ENCODE measurements around the gene PPP3R2.

PPP3R2 gene

DNA sequence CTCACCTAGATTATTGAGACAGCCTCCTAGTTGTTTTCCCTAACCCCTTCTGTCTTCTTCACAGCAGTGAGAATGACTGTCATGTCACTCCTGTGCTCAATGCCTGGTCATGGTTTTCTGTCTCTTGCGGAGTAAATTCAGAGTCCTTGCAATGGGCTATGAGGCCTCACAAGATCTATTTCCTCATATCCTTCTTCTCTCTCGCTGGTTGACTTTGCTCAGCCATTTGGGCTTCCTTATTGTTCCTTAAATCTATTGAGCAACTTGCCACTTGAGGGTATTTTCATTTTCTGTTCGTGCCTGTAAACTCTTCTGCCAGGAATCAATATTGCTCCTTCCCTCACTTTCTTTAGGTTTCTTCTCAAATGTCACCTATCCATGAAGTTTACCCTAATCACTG is 9.0 kb downstream of the PPP3R2 start:
- no peaks in the 10 kb centered on the region for H3K4me1 ChIP-seq (ENCODE audit: control insufficient read depth, insufficient read depth, low read length)
- H3K9me3 ChIP-seq (ENCODE audit: control insufficient read depth, low read length), result no peaks in the 10 kb centered on the region
- H3K36me3 ChIP-seq (ENCODE audit: control insufficient read depth, insufficient read depth, low read length), result no peaks in the 10 kb centered on the region
- H3K27me3 ChIP-seq (ENCODE audit: control insufficient read depth, insufficient read depth, low read length), result no peaks in the 10 kb centered on the region
- H3K4me3 ChIP-seq (ENCODE audit: low read length), result no peak overlapping the region
- no peak overlapping the region for H3K9ac ChIP-seq (ENCODE audit: low read length)

DNA sequence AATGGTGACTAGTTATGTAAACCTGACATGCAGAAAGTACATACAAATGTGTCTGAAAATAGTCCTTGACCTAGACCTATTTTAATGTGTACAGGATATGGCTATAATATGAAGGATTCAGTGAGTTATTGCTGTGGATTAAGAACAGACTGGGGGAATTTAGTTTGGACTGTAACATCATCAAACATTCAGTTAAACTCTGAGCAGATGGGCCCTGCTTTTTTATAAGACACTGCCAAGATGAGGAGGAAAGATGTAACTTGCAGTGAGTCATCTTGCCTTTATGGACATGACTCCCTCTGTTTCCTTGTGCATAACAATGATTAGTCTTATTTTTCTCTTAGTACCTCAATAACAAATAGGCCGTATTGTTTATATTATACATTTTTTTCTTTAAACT is 12.2 kb downstream of the PPP3R2 start:
- Histone ChIP-seq H3K27me3 (ENCODE audit: control insufficient read depth, insufficient read depth, low read length) (no peaks in the 10 kb centered on the region), H3K9ac (ENCODE audit: low read length) (no peak overlapping the region), H3K9me3 (ENCODE audit: control insufficient read depth, low read length) (no peaks in the 10 kb centered on the region), H3K4me3 (ENCODE audit: low read length) (no peak overlapping the region), H3K4me1 (ENCODE audit: control insufficient read depth, insufficient read depth, low read length) (no peaks in the 10 kb centered on the region), H3K36me3 (ENCODE audit: control insufficient read depth, insufficient read depth, low read length) (no peaks in the 10 kb centered on the region)

DNA sequence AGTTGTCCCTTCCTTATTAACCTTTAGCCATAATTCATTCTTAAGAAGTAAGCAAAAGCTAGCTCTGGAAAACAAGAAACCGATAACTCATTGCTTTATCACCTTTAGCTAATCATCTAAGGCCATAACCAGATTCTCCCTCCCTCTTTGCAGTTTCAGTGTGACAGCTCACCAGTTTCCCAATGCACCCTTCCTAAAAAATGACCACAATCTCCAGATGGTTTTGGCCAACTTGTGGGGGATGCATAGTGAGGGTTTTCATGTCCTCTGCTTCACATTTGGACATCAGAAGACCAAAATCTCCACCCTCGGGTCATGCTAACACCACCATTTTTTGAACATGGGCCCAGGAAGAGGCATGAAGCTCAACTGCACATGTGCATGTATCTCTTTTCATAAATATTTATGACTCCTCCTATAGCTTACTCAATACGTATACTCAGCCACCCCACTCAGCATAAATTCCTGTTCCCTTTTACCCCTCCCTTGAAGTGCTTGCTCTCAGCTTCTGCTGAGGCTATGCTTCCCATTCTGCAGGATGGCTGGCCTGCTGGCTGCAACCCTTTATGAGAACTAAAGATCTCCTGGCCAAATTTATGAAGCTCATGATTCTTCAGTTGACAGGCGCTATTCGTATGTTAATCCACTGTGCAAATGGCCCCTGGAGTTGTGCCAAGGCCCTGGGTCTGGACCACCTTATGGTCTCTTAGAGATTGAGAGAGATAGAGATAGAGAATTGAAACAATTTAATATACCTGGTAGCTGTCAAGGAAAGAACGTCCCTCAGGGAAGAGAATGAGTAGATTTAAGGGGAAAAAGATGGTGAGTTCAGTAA is 14.8 kb downstream of the PPP3R2 start:
- Histone ChIP-seq H3K9me3 (ENCODE audit: control insufficient read depth, low read length) (no peaks in the 10 kb centered on the region), H3K4me1 (ENCODE audit: control insufficient read depth, insufficient read depth, low read length) (peaks cover 8% of the 10 kb centered on the region)

DNA sequence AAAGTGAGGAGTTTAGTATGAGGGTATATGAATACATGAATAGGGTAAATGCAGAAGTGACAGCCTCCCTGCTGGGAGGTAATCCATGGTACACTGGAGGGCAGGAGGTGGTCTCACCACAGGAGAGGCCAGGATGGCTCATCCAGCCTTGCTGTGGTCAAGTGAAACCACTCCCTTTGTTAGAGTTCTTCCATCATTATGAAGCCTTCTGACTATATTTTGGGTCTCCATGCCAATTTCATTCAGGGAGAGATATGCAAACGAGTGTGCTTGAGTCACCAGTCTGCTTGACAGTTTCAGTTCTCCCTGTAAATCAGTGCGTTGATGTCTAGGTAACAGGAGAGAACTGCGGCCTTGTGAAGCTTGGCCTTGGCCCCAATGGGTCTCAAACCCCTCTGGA is 16.4 kb downstream of the PPP3R2 start:
- Histone ChIP-seq H3K27me3 (ENCODE audit: control insufficient read depth, insufficient read depth, low read length) (no peaks in the 10 kb centered on the region), H3K4me1 (ENCODE audit: control insufficient read depth, insufficient read depth, low read length) (peaks cover 13% of the 10 kb centered on the region), H3K9me3 (ENCODE audit: control insufficient read depth, low read length) (no peaks in the 10 kb centered on the region), H3K36me3 (ENCODE audit: control insufficient read depth, insufficient read depth, low read length) (no peaks in the 10 kb centered on the region), H3K9ac (ENCODE audit: low read length) (no peak overlapping the region), H3K4me3 (ENCODE audit: low read length) (no peak overlapping the region)

More for the DNA sequence above, 14.8 kb downstream of the PPP3R2 start:
- Histone ChIP-seq H3K4me3 (ENCODE audit: low read length) (no peak overlapping the region), H3K36me3 (ENCODE audit: control insufficient read depth, insufficient read depth, low read length) (no peaks in the 10 kb centered on the region), H3K27me3 (ENCODE audit: control insufficient read depth, insufficient read depth, low read length) (no peaks in the 10 kb centered on the region), H3K9ac (ENCODE audit: low read length) (no peak overlapping the region)

DNA sequence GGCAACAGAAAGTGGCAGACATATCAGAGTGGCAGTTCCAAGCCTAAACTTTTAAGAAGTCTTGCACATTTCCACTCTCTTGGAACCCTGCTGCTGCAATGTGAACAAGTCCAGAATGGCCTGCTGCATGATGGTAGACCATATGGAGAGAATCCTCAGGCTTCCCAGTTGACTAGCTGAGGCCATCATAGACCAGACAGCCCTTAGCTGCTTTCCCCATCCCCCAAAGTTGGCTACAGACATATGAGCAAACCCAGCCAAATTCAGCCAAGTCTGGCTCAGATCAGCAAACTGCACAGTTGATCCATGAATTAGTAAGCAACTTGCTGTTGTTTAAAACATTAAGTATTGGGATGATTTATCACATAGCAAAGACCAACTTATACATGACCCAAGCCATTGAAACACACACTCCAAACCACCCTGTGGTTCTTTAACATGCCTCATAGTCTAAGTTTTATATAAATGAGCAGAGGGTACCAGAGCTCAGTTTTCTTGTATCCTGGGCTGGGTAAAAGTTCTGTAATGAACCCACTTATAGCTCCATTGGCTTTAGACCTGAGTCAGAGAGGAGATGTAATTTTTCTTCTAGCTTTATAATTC is 19.9 kb downstream of the PPP3R2 start:
- H3K4me3 ChIP-seq (ENCODE audit: low read length), result no peak overlapping the region
- H3K36me3 ChIP-seq (ENCODE audit: control insufficient read depth, insufficient read depth, low read length), result no peaks in the 10 kb centered on the region
- no peaks in the 10 kb centered on the region for H3K9me3 ChIP-seq (ENCODE audit: control insufficient read depth, low read length)
- H3K4me1 ChIP-seq (ENCODE audit: control insufficient read depth, insufficient read depth, low read length), result peaks cover 13% of the 10 kb centered on the region
- H3K9ac ChIP-seq (ENCODE audit: low read length), result no peak overlapping the region
- no peaks in the 10 kb centered on the region for H3K27me3 ChIP-seq (ENCODE audit: control insufficient read depth, insufficient read depth, low read length)

DNA sequence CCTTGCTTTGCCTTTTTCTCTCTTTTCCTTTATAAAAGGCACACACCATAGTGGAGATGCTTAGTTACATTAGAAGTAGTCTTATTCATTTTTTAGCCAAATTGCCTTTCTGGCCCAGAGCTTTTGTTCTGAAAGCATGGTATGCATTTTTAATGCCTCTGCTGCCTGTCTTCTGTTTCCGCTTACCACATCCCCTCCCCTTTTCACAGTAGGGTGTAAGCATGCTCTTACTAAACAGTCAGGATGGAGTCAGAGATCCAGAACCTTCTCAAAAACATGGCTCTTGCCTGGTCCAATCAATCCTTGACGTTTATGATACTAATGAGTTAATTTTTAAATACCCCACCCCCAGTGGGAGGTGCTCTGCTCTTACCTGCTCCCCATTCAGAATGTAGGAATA is 22.5 kb downstream of the PPP3R2 start:
- Histone ChIP-seq H3K9ac (ENCODE audit: low read length) (no peak overlapping the region), H3K9me3 (ENCODE audit: control insufficient read depth, low read length) (no peaks in the 10 kb centered on the region), H3K4me3 (ENCODE audit: low read length) (no peak overlapping the region), H3K27me3 (ENCODE audit: control insufficient read depth, insufficient read depth, low read length) (no peaks in the 10 kb centered on the region), H3K36me3 (ENCODE audit: control insufficient read depth, insufficient read depth, low read length) (no peaks in the 10 kb centered on the region), H3K4me1 (ENCODE audit: control insufficient read depth, insufficient read depth, low read length) (peaks cover 13% of the 10 kb centered on the region)

DNA sequence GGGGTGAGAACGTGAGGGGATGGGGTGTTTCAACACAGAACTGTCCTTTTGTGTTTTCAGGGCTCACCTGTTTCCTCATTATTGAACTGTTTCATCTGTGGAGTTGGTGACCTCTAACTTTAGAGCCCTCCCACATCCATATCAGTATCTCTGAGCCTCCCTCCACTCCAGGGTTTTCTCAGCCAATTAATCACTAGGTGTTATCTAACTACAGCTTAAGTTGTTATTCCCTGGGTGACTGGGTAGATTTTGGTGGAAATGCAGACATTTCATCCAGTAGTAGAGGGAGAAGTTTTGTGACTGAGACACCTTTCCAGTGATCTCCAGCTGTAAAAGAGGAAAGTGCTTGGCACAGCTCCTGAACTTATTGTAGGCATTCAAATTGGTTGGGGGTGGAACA is 23.7 kb downstream of the PPP3R2 start:
- no peak overlapping the region for H3K9ac ChIP-seq (ENCODE audit: low read length)
- no peaks in the 10 kb centered on the region for H3K9me3 ChIP-seq (ENCODE audit: control insufficient read depth, low read length)
- no peaks in the 10 kb centered on the region for H3K27me3 ChIP-seq (ENCODE audit: control insufficient read depth, insufficient read depth, low read length)
- H3K4me3 ChIP-seq (ENCODE audit: low read length), result no peak overlapping the region
- H3K36me3 ChIP-seq (ENCODE audit: control insufficient read depth, insufficient read depth, low read length), result no peaks in the 10 kb centered on the region
- H3K4me1 ChIP-seq (ENCODE audit: control insufficient read depth, insufficient read depth, low read length), result peaks cover 13% of the 10 kb centered on the region

DNA sequence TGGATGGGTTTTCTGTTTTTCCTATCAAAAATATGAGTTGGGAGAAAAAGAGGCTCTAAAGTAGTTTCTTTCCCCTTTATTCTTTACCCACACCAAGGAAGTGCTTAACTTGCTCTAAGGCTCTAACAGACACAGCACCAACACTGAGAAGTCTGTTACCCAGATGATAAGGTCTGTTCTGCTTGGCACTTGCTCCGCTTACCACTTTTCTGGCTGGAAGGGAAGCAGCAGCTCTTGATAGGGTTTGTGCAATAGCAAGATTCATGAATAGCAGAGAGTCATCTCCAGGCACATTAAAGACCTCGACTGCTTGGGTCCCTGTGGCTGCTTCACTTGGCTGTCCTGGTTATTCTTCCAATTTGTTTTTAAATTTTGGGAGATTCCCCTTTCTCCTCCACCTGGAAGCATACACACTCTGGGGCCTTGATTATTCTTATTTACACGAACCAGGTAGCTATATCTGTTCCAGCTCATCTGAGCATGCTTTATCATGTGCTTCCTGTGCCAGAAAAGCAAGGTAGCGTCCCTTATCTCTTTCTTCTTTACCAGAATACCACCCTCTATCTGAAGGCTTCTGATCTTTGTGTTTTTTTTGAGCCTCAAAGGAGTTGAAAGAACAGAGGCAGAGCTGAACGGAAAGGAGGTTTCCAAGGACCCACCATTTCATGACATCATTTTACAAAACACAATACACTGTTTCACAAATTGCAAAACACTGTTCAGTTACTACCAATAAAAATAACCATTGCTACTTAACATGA is 24.8 kb downstream of the PPP3R2 start:
- no peaks in the 10 kb centered on the region for H3K36me3 ChIP-seq (ENCODE audit: control insufficient read depth, insufficient read depth, low read length)
- no peak overlapping the region for H3K9ac ChIP-seq (ENCODE audit: low read length)

DNA sequence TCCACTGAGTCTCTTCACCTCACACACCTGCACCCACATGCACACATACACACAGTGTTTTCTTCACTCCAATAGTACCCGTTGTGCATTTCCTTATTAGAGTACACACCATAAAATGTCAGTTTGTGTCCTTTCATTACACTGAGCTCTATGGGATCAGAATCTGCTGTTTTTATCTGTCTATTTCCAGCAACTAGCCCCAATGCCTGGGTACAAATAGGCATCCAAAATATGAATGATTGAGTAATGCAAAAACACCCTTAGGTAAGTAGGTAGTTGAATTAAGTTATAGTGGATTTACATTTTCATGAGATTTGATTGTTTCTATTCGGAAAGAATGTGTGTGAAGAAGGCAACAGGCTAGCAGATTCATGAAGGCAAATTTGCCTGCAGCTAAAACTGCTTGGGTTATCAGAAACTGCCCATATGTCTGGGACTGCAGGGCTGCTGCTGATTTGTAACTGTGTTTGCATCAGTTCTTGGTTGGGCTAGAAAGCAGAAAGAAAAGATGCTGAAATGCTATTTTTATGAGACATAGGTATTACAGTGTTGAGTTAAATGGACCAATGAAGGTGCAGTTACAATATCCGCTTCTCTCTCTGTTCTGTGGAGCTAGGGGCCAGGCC is 26.9 kb downstream of the PPP3R2 start:
- Histone ChIP-seq H3K36me3 (ENCODE audit: control insufficient read depth, insufficient read depth, low read length) (no peaks in the 10 kb centered on the region), H3K27me3 (ENCODE audit: control insufficient read depth, insufficient read depth, low read length) (no peaks in the 10 kb centered on the region), H3K4me3 (ENCODE audit: low read length) (no peak overlapping the region), H3K9ac (ENCODE audit: low read length) (no peak overlapping the region), H3K4me1 (ENCODE audit: control insufficient read depth, insufficient read depth, low read length) (no peaks in the 10 kb centered on the region), H3K9me3 (ENCODE audit: control insufficient read depth, low read length) (no peaks in the 10 kb centered on the region)

More for the DNA sequence above, 24.8 kb downstream of the PPP3R2 start:
- Histone ChIP-seq H3K27me3 (ENCODE audit: control insufficient read depth, insufficient read depth, low read length) (no peaks in the 10 kb centered on the region), H3K4me3 (ENCODE audit: low read length) (no peak overlapping the region), H3K9me3 (ENCODE audit: control insufficient read depth, low read length) (no peaks in the 10 kb centered on the region), H3K4me1 (ENCODE audit: control insufficient read depth, insufficient read depth, low read length) (peaks cover 4% of the 10 kb centered on the region)

DNA sequence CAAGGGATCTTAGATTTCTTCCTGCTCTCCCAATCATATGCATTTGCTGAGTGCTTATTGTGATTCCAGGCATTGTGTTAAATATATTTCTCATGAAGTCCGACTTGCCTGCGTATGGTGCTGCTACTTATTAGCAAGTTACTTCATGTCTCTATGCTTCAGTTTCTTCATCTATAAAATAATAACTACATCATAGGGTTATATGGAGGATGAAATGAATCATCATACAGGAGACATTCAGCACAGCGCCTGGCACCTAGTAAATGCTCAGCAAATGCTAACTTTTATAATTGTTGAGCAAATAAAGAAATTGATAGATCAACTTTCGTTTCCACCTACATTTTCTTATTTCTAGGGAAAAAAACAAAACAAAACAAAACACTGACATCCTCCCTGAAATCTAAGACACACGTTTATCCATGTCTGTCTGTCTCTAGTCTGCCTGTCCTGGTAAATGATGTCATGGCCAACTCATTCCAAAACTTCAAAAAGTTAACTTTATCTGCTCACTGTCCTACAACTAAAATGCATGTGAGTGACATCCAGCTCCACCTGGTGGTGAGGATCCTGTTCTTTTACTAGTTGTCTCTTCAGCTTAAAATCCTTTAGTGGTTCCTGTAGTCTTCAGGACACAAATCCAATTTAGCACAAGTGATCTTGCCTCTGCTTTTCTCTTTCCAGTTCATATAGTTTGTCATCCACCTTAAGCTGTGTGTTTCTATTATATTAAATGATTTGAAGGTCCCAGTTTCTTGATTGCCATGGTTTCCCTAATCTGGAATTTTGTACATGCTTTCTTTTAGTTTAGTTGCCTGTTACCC is 27.7 kb downstream of the PPP3R2 start:
- Histone ChIP-seq H3K4me1 (ENCODE audit: control insufficient read depth, insufficient read depth, low read length) (no peaks in the 10 kb centered on the region), H3K9ac (ENCODE audit: low read length) (no peak overlapping the region), H3K36me3 (ENCODE audit: control insufficient read depth, insufficient read depth, low read length) (no peaks in the 10 kb centered on the region)

DNA sequence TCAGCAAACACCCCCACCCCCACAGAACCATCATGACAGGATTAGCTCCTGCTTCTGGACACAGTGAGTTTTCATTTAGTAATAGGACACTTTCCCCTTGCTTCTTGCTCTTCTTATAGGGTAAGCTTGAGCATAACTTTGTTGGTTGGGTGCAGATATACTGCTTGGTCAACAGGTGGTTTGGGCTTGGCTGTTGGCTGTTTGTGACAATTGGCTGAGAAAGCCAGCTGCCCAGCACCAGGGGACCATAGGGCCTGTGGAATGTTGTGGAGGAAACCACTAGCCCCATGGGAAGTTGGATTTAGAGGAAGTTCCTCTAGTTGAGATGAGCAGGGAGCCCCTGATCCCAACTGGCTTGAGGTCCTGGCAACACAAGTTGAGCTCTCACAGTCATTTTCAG is 30.5 kb downstream of the PPP3R2 start:
- Histone ChIP-seq H3K4me3 (ENCODE audit: low read length) (no peak overlapping the region), H3K9ac (ENCODE audit: low read length) (no peak overlapping the region), H3K27me3 (ENCODE audit: control insufficient read depth, insufficient read depth, low read length) (no peaks in the 10 kb centered on the region), H3K9me3 (ENCODE audit: control insufficient read depth, low read length) (no peaks in the 10 kb centered on the region), H3K4me1 (ENCODE audit: control insufficient read depth, insufficient read depth, low read length) (no peaks in the 10 kb centered on the region), H3K36me3 (ENCODE audit: control insufficient read depth, insufficient read depth, low read length) (no peaks in the 10 kb centered on the region)

More for the DNA sequence above, 27.7 kb downstream of the PPP3R2 start:
- no peaks in the 10 kb centered on the region for H3K27me3 ChIP-seq (ENCODE audit: control insufficient read depth, insufficient read depth, low read length)
- no peaks in the 10 kb centered on the region for H3K9me3 ChIP-seq (ENCODE audit: control insufficient read depth, low read length)
- H3K4me3 ChIP-seq (ENCODE audit: low read length), result no peak overlapping the region

All from mucosa of stomach (tissue), 1 donor.